Heart left ventricle (tissue), 16 donors: Measurements from ENCODE around the gene ISG20. TPM values are rescaled to one million over a fixed set of nuclear protein-coding genes. Genes with fewer than 3 reads are reported as not detected.

Source experiments
- ATAC-seq, 4 donors: fragments of 200-7000 bp; cut with Tn5 transposase; one replicate each; pipeline ENCODE4 v1.9.1; 2020 to 2022; ENCODE audit warnings: moderate library complexity in 4 of 4, mild to moderate bottlenecking in 3 of 4, moderate number of reproducible peaks in 1 of 4
- DNase-seq, 5 donors: peaks; one replicate each; pipeline ENCODE4 v3.0.0-alpha.2; 2020
- H3K27ac ChIP-seq, 12 donors: fragments of 200-600 bp; sonication (generic) in 4 of 12; one replicate each; pipeline versions ENCODE4 v1.5.0 to v1.8.0; 2016 to 2022; ENCODE audit warnings: mild to moderate bottlenecking in 2 of 12
- H3K27me3 ChIP-seq, 9 donors: fragments of 200-600 bp; sonication (generic) in 2 of 9; one replicate each; pipeline versions ENCODE4 v1.5.1 to v1.8.0; 2016 to 2022; ENCODE audit warnings: mild to moderate bottlenecking in 3 of 9
- H3K36me3 ChIP-seq, 9 donors: fragments of 200-600 bp; sonication (generic) in 2 of 9; one replicate each; pipeline versions ENCODE4 v1.5.0 to v1.8.0; 2018 to 2022; ENCODE audit warnings: mild to moderate bottlenecking in 2 of 9
- H3K4me1 ChIP-seq, 12 donors: fragments of 200-600 bp; sonication (generic) in 4 of 12; one replicate each; pipeline versions ENCODE4 v1.5.0 to v1.8.0; 2016 to 2022; ENCODE audit warnings: mild to moderate bottlenecking in 3 of 12
- H3K4me3 ChIP-seq, 12 donors: fragments of 200-600 bp; sonication (generic) in 4 of 12; one replicate each; pipeline versions ENCODE4 v1.5.0 to v1.8.0; 2017 to 2022; ENCODE audit warnings: mild to moderate bottlenecking in 9 of 12, moderate library complexity in 4 of 12
- H3K9me3 ChIP-seq, 12 donors: fragments of 200-600 bp; sonication (generic) in 4 of 12; one replicate each; pipeline versions ENCODE4 v1.5.0 to v1.8.0; 2016 to 2022; ENCODE audit warnings: mild to moderate bottlenecking in 1 of 12
- CTCF ChIP-seq, 12 donors: fragments of 200-600 bp; sonication (generic) in 4 of 12; IDR thresholded peaks; one replicate each; pipeline versions ENCODE4 v1.5.0 to v1.8.0; 2018 to 2022; ENCODE audit warnings: antibody characterized with exemption in 12 of 12, mild to moderate bottlenecking in 5 of 12
- POLR2A ChIP-seq, 2 donors: fragments of 450-650 bp; IDR thresholded peaks; one replicate each; pipeline ENCODE4 v1.6.1; 2017; ENCODE audit warnings: antibody characterized with exemption in 2 of 2, mild to moderate bottlenecking in 2 of 2, moderate library complexity in 2 of 2
- WGBS, 4 donors: extraction: QIAGEN DNeasy Blood & Tissue Kit in 2 of 4; methylation state at CpG; one replicate each; pipeline versions ENCODE4 v1.1.5 to v1.1.7; 2013 to 2018; 5-methylcytosine and 5-hydroxymethylcytosine counted together
- intact Hi-C, 10 donors: fragments of 100-400 bp; cut with DNase I; formaldehyde crosslinking; loops; one replicate each; pipeline versions ENCODE4 v1.11.1 to v1.14.2; 2022
- polyA plus RNA-seq, 2 donors: library from polyadenylated mRNA; stranded (reverse); fragments of 200-250 nt; gene quantifications; one replicate each; pipeline ENCODE4 v1.2.3, GENCODE V29; 2013
- total RNA-seq, 9 donors: library from RNA; depleted of rRNA in 2 of 9; stranded (reverse); fragments of >200 nt in 2 of 9; fragmentation: NEBNext Ultra II Directional in 3 of 9; extraction: Animal tissue kit (Norgen Biotek cat#: 25700) in 3 of 9; gene quantifications; one replicate each; pipeline versions ENCODE4 v1.1.0 to v1.2.4, GENCODE V29; 2016 to 2023
- donor health status: ischemic (EF 13 %, LVEDD 7.1; RV severe dilation, severe dysfunction).
- donor health status: healthy with polysubstance abuse.
- donor health status: DM: no; HTN: yes; CAD: no.
- donor health status: DM: no; HTN: no; CAD: no.
- donor health status: ischemic (EF 25% LVEDD 6.9; RV normal size, moderate dysfunction).
- donor health status: ischemic (EF 25% LVEDD 5.7; RV mildly dilated, moderate dysfunction).
- donor health status: healthy.
- donor health status: DM: yes; HTN: yes; CAD: no.
- donor health status: ischemic (EF 35%, LVEDD 5.7; RV mildly dilated, moderate dysfunction).
- donor health status: nonischemic (EF 11% LVEDD 7.7; RV severe dilation, severe dysfunction).
- donor health status: DM: yes; HTN: yes; CAD: no.
- donor health status: PGD.
- donor health status: ischemic (EF 29% LVEDD 5.4; RV normal size, mild dysfunction).
- donor health status: nonischemic (EF 23%, LVEDD 6.1; RV moderate dilation, normal function).

ISG20 gene
- total and polyA plus RNA-seq, 11 donors = 1.5 to 24.2 (median 4.9) TPM

GRCh38 chr15:88619796-88620195 lies 19.0 kb upstream of the ISG20 start:
- intact Hi-C loops = loop anchor here in 6 of 10 donors (2.0 to 10.0 kb wide), 9 partner anchors 73 to 395 kb away; partner anchors contain the start of genes HAPLN3 (in 4 of the 6), DET1 (in 2 of the 6), MRPL46 (in 1 of the 6) and MRPS11 (in 1 of the 6)
- Histone ChIP-seq H3K9me3 (no peaks in the 10 kb centered on the region), H3K36me3 (peaks cover 0 to under 1% (median 0%) of the 10 kb centered on the region in 9 donors), H3K4me1 (peaks cover 3 to 36% (median 26%) of the 10 kb centered on the region in 12 donors), H3K4me3 (no peak overlapping the region), H3K27me3 (no peaks in the 10 kb centered on the region), H3K27ac (no peak overlapping the region)
- TF ChIP-seq POLR2A (IDR thresholded peaks at IDR 0.05) = no peak
- TF ChIP-seq CTCF (IDR thresholded peaks at IDR 0.05) = no peak
- no peak for ATAC-seq
- DNase-seq = no peak
- 76 to 85% (median 79%) methylated on average over 2 of the region's 2 CpGs for WGBS, 4 donors

GRCh38 chr15:88620995-88621772 lies 17.6 kb upstream of the ISG20 start, which contains the start of gene AEN:
AEN (plus strand) TSS chr15:88621340; CDS start chr15:88626210, 4,870 bp downstream.
- Histone ChIP-seq H3K4me3 (peak within 1 kb of the TSS; percentile 58 to 98 (median 82)), H3K27me3 (no peaks in the 10 kb centered on the region), H3K4me1 (peaks cover 3 to 48% (median 27%) of the 10 kb centered on the region in 12 donors), H3K27ac (peak within 1 kb of the TSS; percentile 68 to 96 (median 90)), H3K36me3 (peaks cover 0 to 14% (median 1%) of the 10 kb centered on the region in 9 donors), H3K9me3 (no peaks in the 10 kb centered on the region)
- peak in 5 of 12 donors; percentile 19 to 64 (median 26) for TF ChIP-seq CTCF (IDR thresholded peaks at IDR 0.05)
- TF ChIP-seq POLR2A (IDR thresholded peaks at IDR 0.05) = peak in 1 of 2 donors; percentile 49
- WGBS, 4 donors = 0 to 1% (median 0%) methylated on average over 38 to 71 of the region's 71 CpGs
- peak; percentile 95 to 98 (median 97) for DNase-seq
- intact Hi-C loops = loop anchor here in 6 of 10 donors (2.0 to 10.0 kb wide), 8 partner anchors 74 to 394 kb away; partner anchors contain the start of genes HAPLN3 (in 4 of the 6), DET1 (in 1 of the 6), MRPL46 (in 1 of the 6) and MRPS11 (in 1 of the 6)
- peak; percentile 98 to 99 (median 99) for ATAC-seq

- TF ChIP-seq CTCF (IDR thresholded peaks at IDR 0.05) (no peak), POLR2A (IDR thresholded peaks at IDR 0.05) (no peak)
- Histone ChIP-seq H3K4me3 (peak overlapping the region; percentile 58 to 98 (median 82)), H3K27me3 (no peaks in the 10 kb centered on the region), H3K27ac (peak overlapping the region in 11 of 12 donors; percentile 80 to 96 (median 90)), H3K4me1 (peaks cover 3 to 56% (median 27%) of the 10 kb centered on the region in 12 donors), H3K9me3 (no peaks in the 10 kb centered on the region), H3K36me3 (peaks cover 0 to 22% (median 9%) of the 10 kb centered on the region in 9 donors)
- intact Hi-C loops = loop anchor here in 6 of 10 donors (2.0 to 10.0 kb wide), 8 partner anchors 75 to 393 kb away; partner anchors contain the start of genes HAPLN3 (in 4 of the 6), DET1 (in 1 of the 6), MRPL46 (in 1 of the 6) and MRPS11 (in 1 of the 6)
- ATAC-seq (peak in 1 of 4 donors; percentile 4), DNase-seq (no peak)
- 30 to 36% (median 33%) methylated on average over 16 to 17 of the region's 17 CpGs for WGBS, 4 donors
Observed at GRCh38 chr15:88621789-88622604, 16.8 kb upstream of the ISG20 start.
